ENCODE results near the gene BMI1. TPM values are rescaled to one million over a fixed set of nuclear protein-coding genes. Genes with fewer than 3 reads are reported as not detected.
A peak's percentile ranks its signal among the peaks of the same experiment; 100 is the strongest.

Gene BMI1
- polyA plus RNA-seq, 1 donor (not counting 4 experiments of a cell fraction or from before 2014, with no cell fraction given): 33.1 TPM

GRCh38 chr10:22338931-22339330, 18.0 kb downstream of the BMI1 start:
- no peak overlapping the region for H2AFZ ChIP-seq (ENCODE audit: control insufficient read depth, low read length)
- no peaks in the 10 kb centered on the region for H4K20me1 ChIP-seq (ENCODE audit: control insufficient read depth, extremely low read depth, insufficient read depth, low read length)
- FAIRE-seq: no peak
- DNase-seq (ENCODE audit: low read depth, low spot score): no peak
- H3K9me1 ChIP-seq (ENCODE audit: control insufficient read depth, extremely low read depth, insufficient read depth, low read length): no peaks in the 10 kb centered on the region
- H3K36me3 ChIP-seq (ENCODE audit: control insufficient read depth in 2 of 2, extremely low read depth in 1 of 2, insufficient read depth in 2 of 2, low read length in 2 of 2): no peaks in the 10 kb centered on the region
- no peak overlapping the region for H3K4me3 ChIP-seq (ENCODE audit: control insufficient read depth in 2 of 3, extremely low read depth in 1 of 3, insufficient read depth in 2 of 3, low read depth in 1 of 3, low read length in 3 of 3)
- H3K9me3 ChIP-seq (ENCODE audit: control insufficient read depth, low read depth, low read length): no peaks in the 10 kb centered on the region
- H3K4me2 ChIP-seq (ENCODE audit: control insufficient read depth, extremely low read depth, insufficient read depth, low read depth, low read length): no peak overlapping the region
- H3K27ac ChIP-seq (ENCODE audit: control insufficient read depth, insufficient read depth, low read length): no peak overlapping the region
- peaks cover 5% of the 10 kb centered on the region for H3K4me1 ChIP-seq (ENCODE audit: control insufficient read depth, extremely low read depth, insufficient read depth, low read length)
- dilution Hi-C loops (cut with MboI; ENCODE audit: extremely low pct_ligation_motif_present, low sequenced_read_pairs): no loop called here
- no peak for TF ChIP-seq CTCF (optimal IDR thresholded peaks at IDR 0.05 in 1 of 3, IDR thresholded peaks at IDR 0.05 in 1 of 3, conservative IDR thresholded peaks at IDR 0.05 in 1 of 3; ENCODE audit: extremely low read depth in 1 of 3, insufficient read depth in 2 of 3, low read length in 3 of 3)
- no peak for TF ChIP-seq EZH2 (IDR thresholded peaks at IDR 0.05; ENCODE audit: low read length)
- no peaks in the 10 kb centered on the region for H3K79me2 ChIP-seq (ENCODE audit: control insufficient read depth, insufficient read depth, low read length)
- H3K9ac ChIP-seq (ENCODE audit: control insufficient read depth, extremely low read depth, insufficient read depth, low read length): no peak overlapping the region
- peaks cover 77% of the 10 kb centered on the region for H3K27me3 ChIP-seq (ENCODE audit: control insufficient read depth, extremely low read depth, insufficient read depth, low read length)

DNA sequence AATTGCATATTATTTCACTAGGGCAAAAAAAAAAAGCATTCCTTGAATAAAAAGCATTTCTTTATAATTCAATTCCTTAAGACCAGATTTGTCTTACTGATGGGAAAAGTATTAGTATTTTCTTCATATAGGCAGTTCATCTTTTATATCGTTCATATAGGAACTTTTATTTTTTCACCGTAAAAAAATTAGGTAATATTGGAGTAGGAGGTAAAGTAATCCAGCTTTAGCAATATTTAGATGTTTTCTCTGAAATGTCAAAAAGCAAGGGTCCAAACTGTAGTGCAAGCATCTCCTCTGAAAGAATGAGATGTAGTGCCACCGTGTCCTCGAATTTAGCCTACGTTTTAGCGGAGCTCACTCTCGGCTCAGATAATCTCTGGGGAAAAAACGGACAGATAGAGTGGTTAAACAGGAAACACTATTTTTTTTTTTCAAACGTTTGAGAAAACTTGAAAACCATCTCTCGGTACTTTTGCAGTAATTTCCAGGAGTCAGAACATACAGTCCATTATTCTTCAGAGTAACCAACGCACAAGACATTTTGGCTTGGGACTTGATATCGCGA, 18.9 kb downstream of the BMI1 start:
- no peak overlapping the region for H3K27ac ChIP-seq (ENCODE audit: control insufficient read depth, insufficient read depth, low read length)
- H3K9ac ChIP-seq (ENCODE audit: control insufficient read depth, extremely low read depth, insufficient read depth, low read length): peak overlapping the region; percentile 81
- DNase-seq (ENCODE audit: low read depth, low spot score) (no peak), FAIRE-seq (peak; percentile 39)
- peak overlapping the region; percentile 93 for H3K4me2 ChIP-seq (ENCODE audit: control insufficient read depth, extremely low read depth, insufficient read depth, low read depth, low read length)
- H3K4me3 ChIP-seq (ENCODE audit: control insufficient read depth in 2 of 3, extremely low read depth in 1 of 3, insufficient read depth in 2 of 3, low read depth in 1 of 3, low read length in 3 of 3): peak overlapping the region; percentile 63 to 78 (median 78)
- H3K27me3 ChIP-seq (ENCODE audit: control insufficient read depth, extremely low read depth, insufficient read depth, low read length): peaks cover 77% of the 10 kb centered on the region
- peak overlapping the region; percentile 35 for H2AFZ ChIP-seq (ENCODE audit: control insufficient read depth, low read length)
- H3K9me3 ChIP-seq (ENCODE audit: control insufficient read depth, low read depth, low read length): no peaks in the 10 kb centered on the region
- H3K9me1 ChIP-seq (ENCODE audit: control insufficient read depth, extremely low read depth, insufficient read depth, low read length): no peaks in the 10 kb centered on the region
- dilution Hi-C loops (cut with MboI; ENCODE audit: extremely low pct_ligation_motif_present, low sequenced_read_pairs): no loop called here
- H3K36me3 ChIP-seq (ENCODE audit: control insufficient read depth in 2 of 2, extremely low read depth in 1 of 2, insufficient read depth in 2 of 2, low read length in 2 of 2): no peaks in the 10 kb centered on the region
- no peaks in the 10 kb centered on the region for H4K20me1 ChIP-seq (ENCODE audit: control insufficient read depth, extremely low read depth, insufficient read depth, low read length)
- no peak for TF ChIP-seq CTCF (optimal IDR thresholded peaks at IDR 0.05 in 1 of 3, IDR thresholded peaks at IDR 0.05 in 1 of 3, conservative IDR thresholded peaks at IDR 0.05 in 1 of 3; ENCODE audit: extremely low read depth in 1 of 3, insufficient read depth in 2 of 3, low read length in 3 of 3)
- no peak for TF ChIP-seq EZH2 (IDR thresholded peaks at IDR 0.05; ENCODE audit: low read length)
- no peaks in the 10 kb centered on the region for H3K79me2 ChIP-seq (ENCODE audit: control insufficient read depth, insufficient read depth, low read length)
- peaks cover 5% of the 10 kb centered on the region for H3K4me1 ChIP-seq (ENCODE audit: control insufficient read depth, extremely low read depth, insufficient read depth, low read length)
